Peyer's patch (tissue), 4 donors: Measurements from ENCODE around the gene PTCD2. TPM values are rescaled to one million over a fixed set of nuclear protein-coding genes. Genes with fewer than 3 reads are reported as not detected.

ENCODE experiments used
- DNase-seq, 3 donors: peaks; one replicate each; pipeline ENCODE4 v3.0.0-alpha.2; 2017 to 2019
- H3K27ac ChIP-seq, 4 donors: fragments of 200-600 bp; sonication (generic); one replicate each; pipeline ENCODE4 v1.5.1; 2016 to 2019
- H3K27me3 ChIP-seq, 2 donors: fragments of 200-600 bp; sonication (generic); one replicate each; pipeline ENCODE4 v1.5.1; 2019
- H3K36me3 ChIP-seq, 3 donors: fragments of 200-600 bp; sonication (generic); one replicate each; pipeline ENCODE4 v1.5.1; 2016 to 2019
- H3K4me1 ChIP-seq, 4 donors: fragments of 200-600 bp; sonication (generic); one replicate each; pipeline ENCODE4 v1.5.1; 2016 to 2019
- H3K4me3 ChIP-seq, 4 donors: fragments of 200-600 bp; sonication (generic); 1 replicate in 3 of 4; 2 replicates in 1 of 4; pipeline ENCODE4 v1.5.1; 2016 to 2019; ENCODE audit warnings: mild to moderate bottlenecking in 1 of 4
- H3K9me3 ChIP-seq, 4 donors: fragments of 200-600 bp; sonication (generic); one replicate each; pipeline ENCODE4 v1.5.1; 2016 to 2019; ENCODE audit warnings: mild to moderate bottlenecking in 1 of 4
- CTCF ChIP-seq, 6 experiments: fragments of 450-650 bp in 4 of 6; fragments of 200-600 bp in 2 of 6; sonication (generic) in 1 of 6; IDR thresholded peaks; one replicate each; pipeline ENCODE4 v1.5.1; 2017 to 2019; ENCODE audit warnings: antibody characterized with exemption in 6 of 6, mild to moderate bottlenecking in 3 of 6, moderate library complexity in 1 of 6
- POLR2A ChIP-seq, 2 donors: fragments of 450-650 bp; IDR thresholded peaks; one replicate each; pipeline ENCODE4 v1.5.1; 2017; ENCODE audit warnings: antibody characterized with exemption in 2 of 2, mild to moderate bottlenecking in 2 of 2, moderate library complexity in 2 of 2
- total RNA-seq, 4 donors: library from RNA; depleted of rRNA; stranded (reverse); fragments of >200 nt; gene quantifications; one replicate each; pipeline ENCODE4 v1.1.0, GENCODE V29; 2016

The PTCD2 gene
- total RNA-seq, 4 donors from 2014 or later = 4.0 to 13.2 (median 8.7) TPM

- no peak overlapping the region for H3K27ac ChIP-seq
- no peaks in the 10 kb centered on the region for H3K36me3 ChIP-seq
- H3K4me3 ChIP-seq = no peak overlapping the region
- TF ChIP-seq POLR2A (IDR thresholded peaks at IDR 0.05) (no peak), CTCF (IDR thresholded peaks at IDR 0.05) (no peak)
- H3K27me3 ChIP-seq = no peaks in the 10 kb centered on the region
- no peaks in the 10 kb centered on the region for H3K4me1 ChIP-seq
- no peak for DNase-seq
- H3K9me3 ChIP-seq = no peaks in the 10 kb centered on the region
These were observed 57.9 kb downstream of the PTCD2 start for GRCh38 chr5:72377910-72378638.

DNA sequence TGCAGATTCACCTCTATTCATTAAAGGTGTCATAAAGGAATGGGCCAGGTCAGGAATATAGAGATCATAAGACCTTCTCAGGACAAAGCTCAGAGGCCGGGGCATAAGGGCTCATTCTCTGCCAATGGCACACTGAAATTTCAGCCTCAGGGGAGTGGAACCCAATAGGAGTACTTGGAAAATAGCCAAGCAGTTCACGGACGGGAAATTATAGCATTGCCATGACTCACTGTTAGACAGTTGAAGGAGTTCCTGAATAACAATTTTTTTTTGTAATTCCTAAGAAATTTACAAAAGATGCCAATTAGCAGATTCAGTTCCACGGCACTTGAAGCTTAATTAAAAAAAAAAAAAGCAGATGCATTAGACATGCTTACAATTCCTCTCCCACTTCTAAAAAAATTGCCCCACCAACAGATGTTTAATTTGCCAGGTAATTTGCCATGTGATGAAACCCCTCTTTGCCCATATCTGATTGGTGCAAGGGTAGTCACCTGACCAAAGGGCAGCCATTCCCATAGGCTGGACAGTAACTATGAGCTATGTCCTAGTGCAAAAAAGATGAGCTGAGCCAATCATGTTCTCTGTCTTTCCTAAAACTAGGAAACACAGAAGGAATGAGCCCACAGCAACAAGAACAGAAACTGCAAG, 58.6 kb downstream of the PTCD2 start:
- Histone ChIP-seq H3K4me1 (no peaks in the 10 kb centered on the region), H3K9me3 (no peaks in the 10 kb centered on the region), H3K36me3 (no peaks in the 10 kb centered on the region), H3K4me3 (no peak overlapping the region), H3K27ac (no peak overlapping the region), H3K27me3 (no peaks in the 10 kb centered on the region)
- DNase-seq = no peak
- TF ChIP-seq CTCF (IDR thresholded peaks at IDR 0.05) (no peak), POLR2A (IDR thresholded peaks at IDR 0.05) (no peak)

DNA sequence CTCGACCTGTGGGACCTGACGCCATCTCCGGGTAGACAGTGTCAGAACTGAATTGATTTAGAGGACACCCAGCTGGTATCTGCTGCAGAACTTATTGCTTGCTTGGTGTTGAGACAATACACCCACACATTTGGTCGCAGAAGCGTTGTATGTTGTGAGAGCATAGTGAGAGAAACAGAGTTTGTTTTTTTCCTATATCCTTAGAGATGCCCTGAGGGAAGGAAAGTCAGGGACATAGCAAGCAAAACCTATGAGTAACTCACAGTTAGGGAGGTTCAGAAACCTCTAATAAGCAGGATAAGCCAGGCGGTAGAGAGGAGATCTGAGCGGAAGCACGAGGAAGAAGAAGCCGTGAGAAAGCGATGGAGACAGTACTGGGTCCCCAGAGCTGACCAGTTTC, 59.8 kb downstream of the PTCD2 start:
- no peak overlapping the region for H3K4me3 ChIP-seq

GRCh38 chr5:72380492-72381274, 60.5 kb downstream of the PTCD2 start:
- H3K27me3 ChIP-seq = no peaks in the 10 kb centered on the region
- H3K4me3 ChIP-seq = no peak overlapping the region
- DNase-seq = no peak
- H3K27ac ChIP-seq = no peak overlapping the region
- no peaks in the 10 kb centered on the region for H3K9me3 ChIP-seq
- H3K36me3 ChIP-seq = no peaks in the 10 kb centered on the region
- no peaks in the 10 kb centered on the region for H3K4me1 ChIP-seq
- no peak for TF ChIP-seq POLR2A (IDR thresholded peaks at IDR 0.05)
- no peak for TF ChIP-seq CTCF (IDR thresholded peaks at IDR 0.05)

More for the DNA sequence above, 59.8 kb downstream of the PTCD2 start:
- no peak for TF ChIP-seq CTCF (IDR thresholded peaks at IDR 0.05)
- no peak for TF ChIP-seq POLR2A (IDR thresholded peaks at IDR 0.05)
- DNase-seq = no peak
- Histone ChIP-seq H3K27me3 (no peaks in the 10 kb centered on the region), H3K4me1 (no peaks in the 10 kb centered on the region), H3K9me3 (no peaks in the 10 kb centered on the region), H3K36me3 (no peaks in the 10 kb centered on the region), H3K27ac (no peak overlapping the region)

- DNase-seq = no peak
- Histone ChIP-seq H3K4me3 (no peak overlapping the region), H3K4me1 (no peaks in the 10 kb centered on the region), H3K27me3 (no peaks in the 10 kb centered on the region), H3K27ac (no peak overlapping the region), H3K9me3 (no peaks in the 10 kb centered on the region), H3K36me3 (no peaks in the 10 kb centered on the region)
- TF ChIP-seq CTCF (IDR thresholded peaks at IDR 0.05) (no peak), POLR2A (IDR thresholded peaks at IDR 0.05) (no peak)
These were observed 63.1 kb downstream of the PTCD2 start for GRCh38 chr5:72383280-72383679.
